Lower leg skin (tissue), 3 donors: ENCODE measurements around the gene KCNMA1.

Experiments used
- CTCF ChIP-seq, 3 donors: fragments of 450-650 bp; IDR thresholded peaks; one replicate each; pipeline ENCODE4 v1.5.1; 2016; ENCODE audit warnings: antibody characterized with exemption in 3 of 3, mild to moderate bottlenecking in 3 of 3, moderate library complexity in 2 of 3
- POLR2A ChIP-seq, 2 donors: fragments of 450-650 bp; IDR thresholded peaks; one replicate each; pipeline ENCODE4 v1.6.1; 2016 to 2017; ENCODE audit warnings: antibody characterized with exemption in 2 of 2, mild to moderate bottlenecking in 1 of 2, moderate library complexity in 1 of 2

- TF ChIP-seq POLR2A (IDR thresholded peaks at IDR 0.05): no peak
- TF ChIP-seq CTCF (IDR thresholded peaks at IDR 0.05): no peak
Measured at GRCh38 chr10:77602231-77602912, 35.2 kb downstream of the KCNMA1 start.
